Suppressor macrophage treated with lipopolysaccharide for 1 hour (primary cell): ENCODE results near the gene DNAJC5.
"Not testable (repeated sequence)": the region's sequence is repeated elsewhere in the genome, so short reads cannot be mapped to it uniquely, and the experiment has no call there.

Experiments
- DNase-seq, 3 donors: peaks; one replicate each; pipeline ENCODE4 v3.0.0-alpha.2; 2020 to 2022

Gene DNAJC5

DNA sequence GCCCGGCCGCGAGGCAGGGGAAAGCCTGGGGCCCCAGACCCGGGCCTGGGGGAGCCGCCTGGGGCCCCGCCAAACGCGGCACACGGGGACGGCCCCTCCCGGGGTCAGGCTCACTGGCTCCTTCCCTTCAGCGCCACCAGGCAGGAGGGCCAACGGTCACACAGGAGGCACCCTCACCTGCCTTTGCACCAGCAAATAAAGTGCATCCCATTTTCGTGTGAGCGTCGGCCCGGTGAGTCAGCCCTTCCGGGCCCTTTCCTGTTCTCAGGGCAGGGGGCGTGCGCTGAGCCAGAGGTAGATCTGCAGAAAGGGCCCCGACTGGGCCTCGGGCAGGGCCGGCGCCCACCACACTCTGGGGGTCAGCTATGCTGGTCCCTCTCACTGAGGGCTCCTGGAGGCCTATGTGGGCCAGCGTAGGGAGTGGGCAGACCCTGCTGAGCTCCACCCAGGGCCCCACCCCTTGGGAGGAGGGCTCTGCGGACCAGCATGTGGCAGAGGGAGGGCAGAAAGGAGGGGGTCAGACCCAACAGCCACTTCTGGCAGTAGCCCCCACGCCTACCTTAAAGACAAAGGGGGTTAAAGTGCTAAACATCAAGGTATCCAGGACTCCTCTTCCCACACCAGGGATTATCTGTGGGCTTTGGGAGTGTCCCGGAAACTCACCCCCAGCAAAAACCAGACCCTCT, 62.2 kb downstream of the DNAJC5 start:
- DNase-seq = peak; percentile 43 to 61 (median 48)

DNA sequence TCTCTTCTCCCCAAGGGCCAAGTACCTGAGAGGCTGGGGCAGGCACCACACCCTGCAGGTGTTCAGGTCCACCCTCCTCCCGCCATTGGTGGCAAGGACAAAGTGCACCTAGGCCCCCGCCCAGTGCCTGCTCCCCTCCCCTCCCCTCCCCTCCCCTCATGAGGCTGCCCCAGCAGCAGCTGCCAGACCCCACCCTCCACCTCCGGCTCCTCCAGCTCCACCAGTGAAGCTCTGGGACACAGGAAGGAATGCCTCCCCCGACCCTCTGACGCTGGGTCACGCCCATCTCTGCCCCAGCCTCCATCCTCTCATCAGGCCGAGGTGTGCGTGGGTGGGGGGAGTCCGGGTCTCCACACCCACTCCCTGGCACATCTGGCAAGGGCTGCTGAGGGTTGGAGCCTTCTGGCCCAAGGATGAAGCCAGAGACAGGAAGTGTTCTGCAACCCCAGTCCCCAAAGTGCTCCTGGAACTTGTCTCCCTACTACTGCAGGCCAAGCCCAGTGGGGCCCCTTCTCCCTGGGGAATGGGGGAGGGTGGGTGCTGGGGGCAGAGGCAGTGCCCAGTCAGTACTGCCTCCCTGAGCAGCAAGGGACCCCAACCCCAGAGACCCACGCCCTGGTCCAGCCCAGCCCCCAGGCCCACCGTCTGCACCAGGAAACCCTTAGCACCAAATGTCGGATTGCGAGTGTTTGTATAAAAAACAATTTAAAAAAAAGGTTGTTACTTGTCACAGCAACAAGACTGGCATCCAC, 62.9 kb downstream of the DNAJC5 start:
- peak; percentile 77 to 93 (median 85) for DNase-seq

DNA sequence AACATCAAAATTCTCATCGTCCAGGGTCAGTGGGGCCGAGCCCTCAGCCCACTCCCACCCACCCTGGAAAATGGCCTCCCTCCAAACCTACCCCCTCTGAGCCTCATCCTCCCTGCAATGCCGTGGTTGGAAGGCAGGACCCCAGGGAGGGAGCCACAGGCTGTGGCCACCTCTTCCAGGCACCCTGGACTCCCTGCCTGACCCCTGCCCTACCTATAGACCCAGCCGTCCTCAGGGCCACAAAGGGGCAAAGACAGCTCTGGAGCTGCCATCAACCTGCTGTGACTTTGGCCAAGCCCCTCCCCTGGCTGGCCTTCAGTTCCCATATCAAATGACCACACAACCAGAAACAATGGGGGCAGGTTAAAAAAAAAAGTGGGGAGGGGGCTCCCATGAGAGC, 63.5 kb downstream of the DNAJC5 start:
- DNase-seq = no peak

DNA sequence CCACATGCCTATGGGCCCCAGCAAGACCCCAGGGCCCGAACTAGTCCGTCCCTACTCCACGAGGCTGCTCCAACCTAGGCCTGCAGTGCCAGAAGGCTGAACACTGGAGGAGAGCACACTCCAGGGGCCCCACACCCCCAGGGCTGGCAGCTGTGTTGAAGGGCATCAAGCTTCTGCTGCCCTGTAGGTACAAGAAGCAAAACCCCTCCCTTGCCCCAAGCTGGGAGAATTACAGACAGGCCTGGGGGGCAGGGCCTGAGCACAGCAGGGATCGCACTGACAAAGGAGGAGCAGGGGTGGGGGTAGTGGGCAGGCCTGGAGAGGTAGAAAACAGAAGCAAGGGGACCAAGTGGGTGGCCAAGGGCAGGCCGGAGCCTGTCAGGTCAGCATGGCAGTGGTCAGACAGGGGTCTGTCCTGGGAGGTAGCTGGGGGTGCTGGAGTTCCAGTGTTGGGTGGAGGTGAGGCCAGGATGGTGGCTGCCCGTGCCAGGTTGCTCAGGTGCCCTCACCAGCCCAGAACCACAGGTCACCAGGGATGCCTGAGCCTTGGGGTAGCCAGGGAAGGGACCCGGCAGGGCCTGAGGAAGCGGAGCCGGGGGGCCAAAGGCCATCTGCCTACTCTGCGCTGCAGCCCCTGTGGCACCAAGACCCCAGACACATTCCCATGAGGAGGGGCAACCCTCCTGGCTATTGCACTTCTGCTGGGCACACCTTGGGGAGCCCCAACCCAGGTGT, 64.2 kb downstream of the DNAJC5 start:
- no peak for DNase-seq

DNA sequence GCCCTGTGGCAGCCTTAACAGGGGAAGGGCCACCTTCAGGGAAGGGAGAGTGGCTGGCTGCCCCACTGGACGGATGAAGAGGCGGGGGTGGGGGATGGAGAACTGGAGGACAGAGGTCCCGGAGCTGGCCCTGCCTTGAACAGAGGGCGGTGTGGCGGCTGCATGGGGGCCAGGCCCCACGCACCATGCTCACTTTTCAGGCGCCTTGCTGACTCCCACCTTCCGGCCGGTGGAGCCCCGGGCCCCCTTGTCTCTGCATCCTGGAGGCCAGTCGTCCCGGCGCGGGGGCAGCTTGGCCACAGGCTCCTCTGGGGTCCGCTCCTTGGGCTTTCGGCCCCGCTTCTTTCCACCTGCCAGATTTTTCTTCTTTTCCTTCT, 64.8 kb downstream of the DNAJC5 start:
- no peak for DNase-seq

DNA sequence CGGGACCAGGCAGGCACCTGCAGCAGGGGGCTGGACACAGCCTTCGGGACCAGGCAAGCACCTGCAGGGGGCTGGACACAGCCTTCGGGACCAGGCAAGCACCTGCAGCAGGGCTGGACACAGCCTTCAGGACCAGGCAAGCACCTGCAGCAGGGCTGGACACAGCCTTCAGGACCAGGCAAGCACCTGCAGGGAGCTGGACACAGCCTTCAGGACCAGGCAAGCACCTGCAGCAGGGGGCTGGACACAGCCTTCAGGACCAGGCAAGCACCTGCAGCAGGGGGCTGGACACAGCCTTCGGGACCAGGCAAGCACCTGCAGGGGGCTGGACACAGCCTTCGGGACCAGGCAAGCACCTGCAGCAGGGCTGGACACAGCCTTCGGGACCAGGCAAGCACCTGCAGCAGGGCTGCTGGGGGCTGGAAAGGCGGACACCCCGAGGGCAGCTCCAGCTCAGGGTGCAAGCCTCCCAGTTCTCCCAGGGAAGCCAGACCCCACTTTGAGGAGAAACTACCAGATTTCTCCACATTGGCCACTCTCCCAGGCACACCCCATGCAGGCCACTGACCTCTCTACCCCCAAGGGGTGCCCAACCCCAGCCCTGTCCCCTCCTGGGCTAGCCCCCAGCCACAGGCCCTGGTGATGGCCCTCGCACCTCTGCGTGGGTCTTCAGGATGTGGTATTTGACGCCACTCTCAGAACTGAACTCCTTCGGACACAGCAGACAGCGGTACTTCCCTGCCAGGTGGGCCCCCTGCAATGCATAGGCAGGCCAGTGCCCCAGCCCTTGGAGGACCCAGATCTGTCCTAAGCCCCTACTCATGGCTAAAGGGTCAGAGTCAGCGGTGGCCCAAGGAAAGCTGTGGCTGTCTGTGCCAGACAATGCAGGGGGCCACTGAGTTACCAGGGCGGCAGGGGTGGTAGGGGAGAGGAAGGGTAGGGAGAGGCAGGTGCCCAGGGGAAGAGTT, 66.0 kb downstream of the DNAJC5 start:
- not testable (repeated sequence) for DNase-seq

DNA sequence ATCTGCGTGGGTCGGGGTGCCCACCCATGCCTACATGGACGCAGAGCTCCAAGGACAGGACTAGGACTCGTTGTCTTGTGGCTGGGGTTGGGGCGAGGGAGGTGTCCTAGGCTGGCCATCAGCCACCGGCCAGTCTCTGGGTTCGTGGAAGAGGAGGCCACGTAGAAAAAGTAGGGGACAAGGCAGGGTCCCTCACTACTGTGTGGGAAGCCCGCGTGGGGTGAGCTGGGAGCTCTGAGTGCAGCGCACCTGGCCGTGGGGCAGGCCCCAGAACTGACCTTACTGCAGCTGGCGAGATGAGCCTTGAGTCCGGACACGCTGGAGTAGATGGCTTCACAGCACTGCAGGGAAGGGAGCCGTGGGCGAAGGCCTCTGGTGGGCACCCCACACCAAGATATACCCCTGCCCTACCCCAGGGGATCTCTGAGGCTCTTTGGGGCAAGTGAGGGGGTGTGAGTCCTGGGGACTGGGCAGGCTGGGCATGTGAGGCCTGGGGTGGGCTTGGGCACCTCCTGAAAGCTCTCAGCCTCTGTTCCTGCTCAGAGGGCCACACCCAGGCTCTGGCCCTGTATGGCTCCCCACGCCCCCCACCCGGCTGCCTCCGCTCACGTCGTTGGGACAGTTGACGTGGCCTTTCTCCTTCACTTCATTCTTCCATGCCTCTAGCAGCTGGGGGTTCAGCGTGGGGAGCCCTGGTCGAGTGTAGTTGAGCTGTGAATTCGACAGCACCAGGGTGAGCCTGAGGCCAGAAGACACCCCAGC, 66.9 kb downstream of the DNAJC5 start:
- no peak for DNase-seq

DNA sequence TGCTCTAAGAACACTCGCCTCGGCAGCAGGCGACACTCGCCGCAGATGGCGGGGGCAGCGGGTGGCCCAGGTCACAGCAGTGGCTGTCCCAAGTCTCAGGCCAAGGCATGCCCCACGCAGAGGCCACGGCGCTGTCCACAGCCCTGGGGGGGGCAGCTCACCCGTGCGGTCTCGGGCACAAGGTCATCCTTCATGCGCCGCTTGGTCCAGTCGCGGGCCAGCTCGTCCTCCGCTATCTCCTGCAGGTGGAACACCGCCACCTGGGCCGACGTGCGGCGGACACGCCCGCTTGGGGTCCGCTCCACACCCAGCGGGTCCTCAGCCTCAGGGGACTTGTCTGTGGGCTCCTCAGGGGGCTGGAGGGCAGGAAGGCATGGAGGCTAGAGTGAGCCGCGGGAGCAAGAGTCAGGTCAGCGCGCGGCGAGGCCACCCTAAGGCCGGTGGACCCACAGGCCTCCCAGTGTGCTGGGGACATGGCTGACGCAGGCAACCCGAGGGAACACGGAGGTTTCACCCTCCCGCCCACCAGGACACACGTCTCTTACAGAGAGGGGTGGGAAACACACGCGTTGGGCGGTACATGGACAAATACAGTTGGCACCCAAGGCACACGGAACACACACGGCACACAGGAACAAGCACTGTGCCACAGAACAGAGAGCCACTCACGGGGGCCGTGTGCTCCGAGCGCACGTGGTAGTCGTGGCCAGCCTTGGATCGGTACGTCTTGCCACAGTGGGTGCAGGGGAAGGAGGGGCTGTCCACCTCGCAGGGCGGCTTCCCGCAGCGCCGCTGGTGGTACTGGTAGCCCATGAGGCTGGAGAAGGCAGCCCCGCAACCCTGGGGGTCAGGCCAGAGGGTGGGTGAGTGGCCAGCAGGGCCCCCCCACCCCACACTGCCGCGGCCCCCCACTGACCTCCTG, 67.8 kb downstream of the DNAJC5 start:
- DNase-seq = no peak

DNA sequence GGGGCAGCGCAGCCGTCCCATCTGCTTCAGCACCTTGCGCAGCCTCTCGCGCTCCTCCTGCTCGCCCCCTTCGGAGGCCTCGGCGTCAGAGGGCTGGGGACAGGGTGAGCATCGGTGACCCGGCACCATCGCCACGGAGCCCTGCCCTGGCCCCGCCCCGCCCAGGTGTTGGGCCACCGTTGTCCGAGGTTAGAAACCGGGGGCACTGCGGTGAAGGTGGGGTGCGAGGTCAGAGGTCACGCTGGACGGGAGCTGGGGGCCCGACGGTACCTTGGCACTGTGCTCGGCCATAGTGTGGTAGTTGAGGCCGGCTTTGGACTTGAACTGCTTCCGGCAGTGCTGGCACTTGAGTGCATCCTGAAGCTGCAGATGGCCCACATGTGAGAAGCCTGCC, 68.4 kb downstream of the DNAJC5 start:
- DNase-seq = no peak

DNA sequence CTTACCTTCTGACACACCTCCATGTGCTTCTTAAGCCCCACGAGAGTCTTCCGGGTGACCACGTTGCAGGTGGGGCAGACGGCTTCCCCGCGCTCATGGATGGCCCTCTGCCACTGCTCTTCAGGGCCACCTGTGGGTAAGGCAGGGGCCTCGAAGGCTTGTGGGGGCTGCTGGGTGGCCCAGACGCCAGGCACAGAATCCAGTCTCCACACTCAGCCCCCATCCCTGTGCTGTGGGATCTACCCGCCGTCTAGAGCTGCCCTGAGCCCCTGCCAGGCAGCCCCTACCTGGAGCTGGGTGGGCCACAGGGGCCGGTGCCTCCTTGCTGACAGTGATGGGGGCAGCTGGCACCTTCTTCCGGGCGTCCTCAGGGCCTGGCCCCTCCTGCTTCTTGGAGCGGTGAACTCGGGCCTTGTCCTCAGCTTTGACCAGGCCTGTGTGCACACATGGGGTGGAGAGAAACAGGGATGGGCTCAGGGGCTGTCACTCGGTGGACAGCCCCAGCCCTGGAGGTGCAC, 68.9 kb downstream of the DNAJC5 start:
- no peak for DNase-seq

DNA sequence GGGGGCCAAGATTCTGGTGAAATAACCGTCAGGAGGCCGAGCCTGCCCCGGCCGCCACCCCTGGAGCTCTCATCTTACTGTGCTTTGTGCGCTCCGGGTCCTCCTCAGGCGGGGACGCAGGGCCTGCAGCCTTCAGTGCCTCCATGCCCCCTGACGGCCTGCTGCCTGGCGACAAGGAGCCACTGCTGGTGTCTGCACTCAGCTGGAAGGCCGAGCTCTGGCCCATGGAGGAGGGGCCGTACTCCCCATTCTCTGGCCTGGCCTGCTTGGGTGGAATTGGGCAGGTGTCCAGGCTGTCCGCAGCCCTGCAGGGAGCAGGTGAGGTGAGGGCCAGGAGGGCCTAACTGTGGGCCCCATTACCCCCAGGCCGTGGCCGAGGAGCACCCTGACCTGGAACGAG, 69.5 kb downstream of the DNAJC5 start:
- DNase-seq = no peak

DNA sequence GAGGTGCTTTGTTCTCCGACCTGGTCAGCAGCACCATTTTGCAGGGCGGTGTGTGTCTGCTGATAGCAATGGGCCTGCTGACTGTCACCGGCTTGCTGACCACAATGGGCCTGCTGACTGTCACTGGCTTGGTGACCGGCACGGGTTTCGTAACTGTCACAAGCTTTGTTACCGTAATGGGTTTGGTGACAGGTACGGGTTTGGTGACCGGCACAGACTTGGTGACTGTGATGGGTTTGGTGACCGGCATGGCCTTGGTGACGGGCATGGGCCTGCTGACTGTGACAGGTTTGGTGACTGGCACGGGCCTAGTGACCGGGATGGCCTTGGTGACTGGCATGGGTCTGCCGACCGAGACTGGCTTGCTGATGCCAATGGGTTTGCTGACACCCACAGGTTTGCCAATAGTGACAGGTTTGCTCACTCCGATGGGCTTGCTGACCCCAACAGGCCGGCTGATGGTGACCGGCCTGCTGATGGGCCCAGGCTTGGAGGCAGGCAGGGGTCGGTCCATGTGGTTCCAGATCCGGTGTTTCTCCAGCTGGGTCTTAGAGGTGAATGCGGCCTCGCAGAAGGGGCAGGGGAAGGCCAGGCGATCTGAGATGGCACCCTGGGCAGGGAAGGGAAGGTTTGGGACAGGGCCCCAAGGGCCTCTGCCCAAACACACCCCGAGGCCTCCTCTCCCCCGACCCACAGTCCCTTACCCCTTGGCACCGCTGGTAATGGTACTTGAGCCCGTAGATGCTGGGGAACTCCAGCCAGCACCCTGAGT, 71.4 kb downstream of the DNAJC5 start:
- no peak for DNase-seq

DNA sequence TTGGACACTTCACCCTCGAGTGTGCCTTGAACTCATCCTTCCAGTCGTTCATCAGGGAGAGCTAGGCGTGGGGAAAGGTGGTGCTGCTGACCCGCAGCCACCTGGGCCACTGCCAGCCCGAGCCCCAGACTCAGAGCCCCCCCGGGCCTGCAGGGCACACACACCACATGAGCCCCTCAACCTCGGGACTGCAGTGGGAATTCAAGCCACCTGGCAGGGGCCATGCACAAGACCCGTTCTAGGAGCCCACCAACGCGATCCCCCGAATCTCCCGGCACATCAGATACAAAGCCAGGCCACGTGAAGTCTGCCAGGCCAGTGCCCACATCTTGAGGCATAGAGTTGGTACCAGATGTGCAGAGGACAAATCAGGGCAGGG, 72.0 kb downstream of the DNAJC5 start:
- DNase-seq = no peak

DNA sequence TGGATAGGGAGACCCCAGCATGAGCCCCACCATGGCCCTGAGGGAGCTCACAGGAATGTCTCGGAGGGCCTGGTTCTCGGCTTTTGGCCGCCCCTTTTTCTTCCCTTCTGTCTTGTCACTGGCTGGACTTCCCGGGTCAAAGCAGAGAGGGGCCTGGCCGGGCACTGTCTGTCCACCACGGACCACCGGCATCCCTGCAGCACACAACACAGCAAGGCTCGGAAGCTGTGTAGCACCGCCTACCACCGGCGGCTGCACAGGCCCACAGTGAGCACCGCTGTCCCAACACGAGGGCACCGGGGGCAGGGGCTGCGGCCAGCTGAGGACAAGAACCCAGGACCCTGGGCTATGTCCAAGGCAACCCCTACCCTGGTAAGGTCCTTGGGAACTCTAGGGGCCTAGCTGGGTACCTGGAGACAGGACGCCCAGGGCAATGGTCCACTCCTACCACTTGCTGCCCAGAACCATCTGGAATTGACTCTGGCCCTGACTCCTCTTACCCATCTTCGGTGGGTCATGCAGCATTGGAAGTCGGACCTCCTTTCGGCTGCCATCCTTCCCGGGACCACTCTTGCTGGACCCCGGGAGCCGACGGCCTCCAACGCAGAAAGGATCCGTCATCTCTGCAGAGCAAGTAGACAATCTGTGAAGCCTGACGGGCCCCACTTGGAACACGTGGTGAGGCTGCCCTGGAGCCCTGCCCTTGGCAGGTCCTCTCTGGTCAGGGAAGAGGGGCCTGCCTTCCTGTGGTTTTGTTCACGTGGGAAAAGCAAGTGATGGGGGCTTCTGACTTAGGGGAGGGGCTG, 72.6 kb downstream of the DNAJC5 start:
- DNase-seq = no peak

DNA sequence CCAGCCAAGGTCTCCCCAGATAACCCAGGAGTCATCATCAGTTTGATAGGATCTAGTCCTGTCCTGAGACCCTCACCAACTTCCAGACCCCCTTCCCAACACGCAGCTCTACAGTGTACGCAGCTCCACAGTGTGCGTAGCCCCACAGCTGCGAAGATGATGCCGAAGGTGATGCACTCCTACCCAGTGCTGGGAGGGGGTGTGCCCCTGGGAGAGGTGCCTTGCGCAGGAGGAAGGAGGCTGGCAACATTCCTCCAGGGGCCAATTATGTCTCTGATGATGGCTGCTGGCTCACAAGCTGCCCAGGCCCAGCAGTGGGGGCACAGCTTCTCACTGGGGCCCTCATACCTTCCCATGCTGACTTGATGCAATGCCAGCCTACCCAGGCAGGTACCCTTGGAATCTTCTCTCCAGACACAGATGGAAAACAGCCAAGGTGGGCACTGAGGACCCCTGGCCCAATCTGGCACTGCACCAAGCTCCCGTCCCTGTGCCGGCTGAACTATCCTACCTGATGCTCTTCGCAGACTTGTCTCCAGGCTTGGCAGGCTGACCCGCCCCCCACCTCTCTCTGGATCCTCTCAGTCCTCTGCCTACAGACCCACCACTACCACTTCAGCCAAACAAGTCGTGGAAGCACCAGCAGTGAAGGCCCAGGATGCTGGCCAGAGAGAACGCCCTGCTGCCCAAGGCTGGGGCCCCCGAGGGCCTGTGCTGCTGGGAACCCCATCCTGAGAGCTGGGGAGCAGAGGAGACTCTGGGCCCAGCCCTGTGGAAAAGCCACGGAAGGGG, 73.4 kb downstream of the DNAJC5 start:
- DNase-seq = no peak

DNA sequence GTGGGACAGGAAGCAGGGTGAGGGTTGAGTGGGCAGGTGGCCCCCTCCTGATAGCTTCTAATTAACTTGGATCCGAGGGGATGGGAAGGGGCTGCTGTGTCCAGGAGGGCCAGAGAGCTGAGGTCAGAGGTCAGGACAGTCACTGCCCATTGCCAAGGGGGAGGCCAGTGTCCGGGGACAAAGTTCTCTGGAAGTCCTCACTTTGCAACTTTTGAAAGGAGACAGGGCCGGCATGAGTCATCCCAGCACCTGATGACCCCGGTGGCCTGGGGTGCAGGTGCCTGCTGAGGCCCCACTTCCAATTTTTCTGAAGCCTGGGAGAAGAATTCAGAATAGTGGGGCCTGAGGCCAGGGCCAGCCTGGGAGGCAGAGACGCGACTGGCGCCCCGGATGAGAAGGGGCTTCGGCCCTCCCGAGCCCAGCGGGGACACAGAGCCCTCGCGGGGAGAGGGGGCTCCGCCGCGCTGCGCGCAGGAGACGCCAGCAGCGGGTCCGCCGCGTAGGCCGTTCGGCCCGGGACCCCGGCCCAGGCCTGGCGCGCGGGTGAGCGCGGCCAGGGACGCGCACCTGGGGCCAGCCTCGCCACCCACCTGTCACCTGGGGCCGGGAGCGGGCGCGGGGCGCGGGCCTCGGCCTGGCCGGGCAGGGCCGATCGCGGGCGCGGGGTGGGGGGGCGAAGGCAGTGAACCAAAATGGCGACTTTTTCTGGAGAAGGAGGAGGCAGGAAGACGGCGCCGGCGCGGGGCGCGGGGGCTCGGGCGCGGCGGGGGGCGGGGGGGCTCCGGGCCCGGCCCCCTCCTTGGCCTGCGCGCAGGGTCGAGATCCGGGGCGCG, 74.2 kb downstream of the DNAJC5 start:
- no peak for DNase-seq
